Nephron (organoid): ENCODE data around the gene UBA3.

Source experiments
- H3K27ac Mint-ChIP-seq, 3 experiments: 2 replicates each; pipeline ENCODE4 v1.8.0; 2020; ENCODE audit warnings: mixed read lengths in 3 of 3, mild to moderate bottlenecking in 2 of 3, moderate library complexity in 1 of 3
- H3K27me3 Mint-ChIP-seq: 2 replicates; pipeline ENCODE4 v1.8.0; 2021; ENCODE audit warnings: low read depth, mild to moderate bottlenecking, moderate library complexity, mixed read lengths
- H3K36me3 Mint-ChIP-seq: 2 replicates; pipeline ENCODE4 v1.8.0; 2020; ENCODE audit warnings: low read depth, mixed read lengths
- H3K4me1 Mint-ChIP-seq: 2 replicates; pipeline ENCODE4 v1.8.0; 2020; ENCODE audit warnings: mixed read lengths
- H3K4me3 Mint-ChIP-seq, 3 experiments: 2 replicates each; pipeline ENCODE4 v1.8.0; 2020; ENCODE audit warnings: mild to moderate bottlenecking in 3 of 3, mixed read lengths in 3 of 3, moderate library complexity in 2 of 3
- H3K9me3 Mint-ChIP-seq: 2 replicates; pipeline ENCODE4 v1.8.0; 2020; ENCODE audit warnings: mixed read lengths
- CTCF ChIP-seq, 3 experiments: fragments of 200-600 bp; sonication (generic); IDR thresholded peaks; one replicate each; pipeline ENCODE4 v1.5.0; 2021; ENCODE audit warnings: antibody characterized with exemption in 3 of 3; ENCODE audit not compliant: unreplicated experiment in 3 of 3

UBA3 gene

DNA sequence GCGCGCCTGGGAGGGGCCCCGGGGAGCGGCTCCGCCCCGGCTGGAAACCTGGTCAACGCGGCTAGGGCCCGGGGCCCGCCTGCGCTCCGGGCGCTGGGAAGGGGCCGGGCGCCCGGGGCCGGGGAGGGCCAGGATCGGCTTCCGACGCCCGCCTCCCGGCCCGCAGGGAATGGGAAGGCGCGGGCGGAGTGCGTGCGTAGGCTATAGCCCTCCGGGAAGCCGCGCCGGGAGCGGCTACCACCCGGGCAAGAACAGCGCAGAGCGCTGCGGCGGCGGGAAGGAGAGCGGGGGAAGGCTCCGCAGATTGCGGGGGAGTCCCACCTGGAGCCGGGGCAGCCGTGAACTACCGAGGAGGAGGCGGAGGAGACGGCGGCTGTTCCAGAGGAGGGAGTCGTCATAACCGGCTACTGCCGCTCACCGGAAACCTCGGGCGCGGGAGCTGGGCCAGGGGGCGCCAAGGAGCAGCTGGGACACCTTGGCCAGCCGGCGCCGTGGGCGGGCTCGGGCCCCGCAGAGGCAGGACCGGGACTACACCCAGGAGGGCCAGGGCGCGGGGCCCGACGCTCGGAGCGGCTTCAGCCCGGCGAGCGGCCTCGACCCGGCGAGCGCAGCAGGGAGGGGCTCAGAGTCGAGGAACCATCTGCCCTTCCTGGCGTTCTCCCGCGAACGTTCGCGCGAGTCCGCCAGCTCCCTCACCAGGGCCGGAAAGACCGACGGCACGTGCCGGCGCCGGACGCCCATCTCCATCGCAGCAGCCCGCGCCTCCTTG lies 66.7 kb downstream of the UBA3 start, which contains the start of gene EOGT:
EOGT (minus strand) TSS at position 432 of the 769 bp plus-strand sequence. CDS start 3,838 bp downstream, outside the sequence.
- H3K27ac Mint-ChIP-seq: peak within 1 kb of the TSS; percentile 79 to 94 (median 81)
- H3K4me1 Mint-ChIP-seq: peaks cover 34% of the 10 kb centered on the region
- H3K36me3 Mint-ChIP-seq: peaks cover 20% of the 10 kb centered on the region
- H3K4me3 Mint-ChIP-seq: peak within 1 kb of the TSS; percentile 88 to 96 (median 94)
- no peaks in the 10 kb centered on the region for H3K9me3 Mint-ChIP-seq
- TF ChIP-seq CTCF (IDR thresholded peaks at IDR 0.05; ENCODE audit: unreplicated experiment in 3 of 3): peak; percentile 36 to 71 (median 56)
- no peaks in the 10 kb centered on the region for H3K27me3 Mint-ChIP-seq

GRCh38 chr3:69012800-69013252 lies 67.3 kb downstream of the UBA3 start:
- peaks cover 34% of the 10 kb centered on the region for H3K4me1 Mint-ChIP-seq
- peaks cover 15% of the 10 kb centered on the region for H3K36me3 Mint-ChIP-seq
- H3K27me3 Mint-ChIP-seq: no peaks in the 10 kb centered on the region
- TF ChIP-seq CTCF (IDR thresholded peaks at IDR 0.05; ENCODE audit: unreplicated experiment in 3 of 3): no peak
- peak overlapping the region; percentile 88 to 96 (median 94) for H3K4me3 Mint-ChIP-seq
- H3K9me3 Mint-ChIP-seq: no peaks in the 10 kb centered on the region
- H3K27ac Mint-ChIP-seq: peak overlapping the region; percentile 79 to 94 (median 81)

- Mint-ChIP-seq H3K36me3 (peaks cover 10% of the 10 kb centered on the region), H3K27me3 (no peaks in the 10 kb centered on the region), H3K27ac (peak overlapping the region; percentile 79 to 94 (median 81)), H3K4me3 (peak overlapping the region; percentile 88 to 96 (median 94)), H3K9me3 (no peaks in the 10 kb centered on the region), H3K4me1 (peaks cover 34% of the 10 kb centered on the region)
- TF ChIP-seq CTCF (IDR thresholded peaks at IDR 0.05; ENCODE audit: unreplicated experiment in 3 of 3): no peak
Observed at GRCh38 chr3:69012100-69012799, 67.9 kb downstream of the UBA3 start.

- H3K36me3 Mint-ChIP-seq: peaks cover 4% of the 10 kb centered on the region
- peaks cover 35% of the 10 kb centered on the region for H3K4me1 Mint-ChIP-seq
- no peak for TF ChIP-seq CTCF (IDR thresholded peaks at IDR 0.05; ENCODE audit: unreplicated experiment in 3 of 3)
- no peaks in the 10 kb centered on the region for H3K27me3 Mint-ChIP-seq
- no peaks in the 10 kb centered on the region for H3K9me3 Mint-ChIP-seq
- peak overlapping the region; percentile 66 to 77 (median 68) for H3K4me3 Mint-ChIP-seq
- peak overlapping the region in 2 of 3 experiments; percentile 49 to 79 for H3K27ac Mint-ChIP-seq
Observed at GRCh38 chr3:69011096-69011730, 69.0 kb downstream of the UBA3 start.

GRCh38 chr3:69009559-69010410 lies 70.4 kb downstream of the UBA3 start:
- TF ChIP-seq CTCF (IDR thresholded peaks at IDR 0.05; ENCODE audit: unreplicated experiment in 3 of 3): no peak
- peaks cover 7% of the 10 kb centered on the region for H3K36me3 Mint-ChIP-seq
- peaks cover 42% of the 10 kb centered on the region for H3K4me1 Mint-ChIP-seq
- H3K27me3 Mint-ChIP-seq: no peaks in the 10 kb centered on the region
- no peak overlapping the region for H3K27ac Mint-ChIP-seq
- H3K4me3 Mint-ChIP-seq: peak overlapping the region in 2 of 3 experiments; percentile 1 to 22
- H3K9me3 Mint-ChIP-seq: no peaks in the 10 kb centered on the region
